Heart left ventricle (tissue), 13 donors: Measurements from ENCODE around the gene GABARAPL2.

Experiments
- CTCF ChIP-seq, 12 donors: fragments of 200-600 bp; sonication (generic) in 4 of 12; IDR thresholded peaks; one replicate each; pipeline versions ENCODE4 v1.5.0 to v1.8.0; 2018 to 2022; ENCODE audit warnings: antibody characterized with exemption in 12 of 12, mild to moderate bottlenecking in 5 of 12
- POLR2A ChIP-seq, 2 donors: fragments of 450-650 bp; IDR thresholded peaks; one replicate each; pipeline ENCODE4 v1.6.1; 2017; ENCODE audit warnings: antibody characterized with exemption in 2 of 2, mild to moderate bottlenecking in 2 of 2, moderate library complexity in 2 of 2
- donor health status: ischemic (EF 13 %, LVEDD 7.1; RV severe dilation, severe dysfunction).
- donor health status: DM: no; HTN: yes; CAD: no.
- donor health status: DM: no; HTN: no; CAD: no.
- donor health status: ischemic (EF 25% LVEDD 6.9; RV normal size, moderate dysfunction).
- donor health status: ischemic (EF 25% LVEDD 5.7; RV mildly dilated, moderate dysfunction).
- donor health status: ischemic (EF 35%, LVEDD 5.7; RV mildly dilated, moderate dysfunction).
- donor health status: nonischemic (EF 11% LVEDD 7.7; RV severe dilation, severe dysfunction).
- donor health status: DM: yes; HTN: yes; CAD: no.
- donor health status: PGD.
- donor health status: ischemic (EF 29% LVEDD 5.4; RV normal size, mild dysfunction).
- donor health status: nonischemic (EF 23%, LVEDD 6.1; RV moderate dilation, normal function).

DNA sequence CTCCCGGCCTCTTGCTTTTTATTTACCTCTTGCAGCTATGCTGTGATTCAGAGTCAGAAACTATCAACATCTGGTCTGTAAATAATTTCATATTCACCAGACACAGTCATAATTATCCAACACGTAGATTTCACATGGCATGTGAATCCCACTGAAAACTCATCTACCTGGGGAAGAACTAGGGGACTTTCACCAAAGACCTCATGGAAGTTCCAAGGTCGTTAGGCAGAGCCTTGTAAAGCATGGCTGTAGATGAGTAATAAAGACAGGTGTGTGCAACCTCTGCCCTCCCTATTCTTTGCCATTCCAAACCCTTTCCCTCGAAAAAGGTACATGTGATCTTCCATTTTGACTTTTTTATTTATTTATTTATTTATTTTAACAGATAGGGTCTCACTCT, 28.4 kb upstream of the GABARAPL2 start:
- no peak for TF ChIP-seq POLR2A (IDR thresholded peaks at IDR 0.05)
- no peak for TF ChIP-seq CTCF (IDR thresholded peaks at IDR 0.05)
